IPS-NIHi7 (cell line): ENCODE data around the gene RGS21.

ENCODE experiments used
- DNase-seq: peaks from one replicate; pipeline ENCODE4 v3.0.0; 2012; ENCODE audit warnings: mixed read lengths; ENCODE audit errors: extremely low spot score

The RGS21 gene

GRCh38 chr1:192378878-192379277 lies 62.1 kb downstream of the RGS21 start:
- no peak for DNase-seq

- DNase-seq = no peak
These were observed 62.8 kb downstream of the RGS21 start for GRCh38 chr1:192379554-192379953.

GRCh38 chr1:192382758-192383157 lies 66.0 kb downstream of the RGS21 start:
- no peak for DNase-seq

GRCh38 chr1:192386051-192386650 lies 69.4 kb downstream of the RGS21 start:
- DNase-seq = no peak

- DNase-seq = no peak
These were observed 78.4 kb downstream of the RGS21 start for GRCh38 chr1:192395211-192395610.

GRCh38 chr1:192395895-192396294 lies 79.1 kb downstream of the RGS21 start:
- DNase-seq = no peak

- no peak for DNase-seq
These were observed 82.4 kb downstream of the RGS21 start for GRCh38 chr1:192399161-192399560.

- no peak for DNase-seq
These were observed 85.0 kb downstream of the RGS21 start for GRCh38 chr1:192401825-192402224.

GRCh38 chr1:192402571-192402970 lies 85.8 kb downstream of the RGS21 start:
- no peak for DNase-seq

GRCh38 chr1:192407206-192407605 lies 90.4 kb downstream of the RGS21 start:
- DNase-seq = no peak
